ENCODE measurements around the gene AAR2. TPM values are rescaled to one million over a fixed set of nuclear protein-coding genes. Genes with fewer than 3 reads are reported as not detected.

AAR2 gene
- total RNA-seq, 1 donor from 2014 or later: 24.9 TPM

GRCh38 chr20:36216314-36217025 is 19.8 kb upstream of the AAR2 start:
- FAIRE-seq: no peak

GRCh38 chr20:36217226-36217625 is 19.1 kb upstream of the AAR2 start:
- FAIRE-seq (no peak), DNase-seq (ENCODE audit: low spot score in 2 of 2) (no peak)

More at GRCh38 chr20:36216314-36217025, 19.8 kb upstream of the AAR2 start:
- DNase-seq (ENCODE audit: low spot score in 2 of 2): no peak

- FAIRE-seq (no peak), DNase-seq (ENCODE audit: low spot score in 2 of 2) (no peak)
Observed at GRCh38 chr20:36218380-36219064, 17.8 kb upstream of the AAR2 start.

- no peak for FAIRE-seq
Observed at GRCh38 chr20:36219671-36220220, 16.5 kb upstream of the AAR2 start.

GRCh38 chr20:36225666-36226065 is 10.6 kb upstream of the AAR2 start:
- FAIRE-seq: no peak
- no peak for DNase-seq (ENCODE audit: low spot score in 2 of 2)

More at GRCh38 chr20:36219671-36220220, 16.5 kb upstream of the AAR2 start:
- DNase-seq (ENCODE audit: low spot score in 2 of 2): no peak

- DNase-seq (ENCODE audit: low spot score in 2 of 2) (no peak), FAIRE-seq (no peak)
Observed at GRCh38 chr20:36228770-36229169, 7.5 kb upstream of the AAR2 start.

- DNase-seq (ENCODE audit: low spot score in 2 of 2) (no peak), FAIRE-seq (no peak)
Observed at GRCh38 chr20:36230019-36230418, 6.3 kb upstream of the AAR2 start.

- no peak for FAIRE-seq
- no peak for DNase-seq (ENCODE audit: low spot score in 2 of 2)
Observed at GRCh38 chr20:36231331-36231730, 4.9 kb upstream of the AAR2 start.

- FAIRE-seq (no peak), DNase-seq (ENCODE audit: low spot score in 2 of 2) (no peak)
Observed at GRCh38 chr20:36234771-36235320, 1.4 kb upstream of the AAR2 start.

GRCh38 chr20:36236786-36237121 is 476 bp downstream of the AAR2 start:
- no peak for FAIRE-seq
- no peak for DNase-seq (ENCODE audit: low spot score in 2 of 2)

- FAIRE-seq (no peak), DNase-seq (ENCODE audit: low spot score in 2 of 2) (no peak)
Observed at GRCh38 chr20:36237477-36237876, 1.2 kb downstream of the AAR2 start.

- no peak for FAIRE-seq
- DNase-seq (ENCODE audit: low spot score in 2 of 2): no peak
Observed at GRCh38 chr20:36238153-36238552, 1.9 kb downstream of the AAR2 start.

GRCh38 chr20:36238760-36239159 is 2.5 kb downstream of the AAR2 start:
- no peak for DNase-seq (ENCODE audit: low spot score in 2 of 2)
- FAIRE-seq: no peak

- DNase-seq (ENCODE audit: low spot score in 2 of 2): no peak
- FAIRE-seq: no peak
Observed at GRCh38 chr20:36240076-36240475, 3.8 kb downstream of the AAR2 start.

GRCh38 chr20:36241678-36242077 is 5.4 kb downstream of the AAR2 start:
- no peak for FAIRE-seq
- no peak for DNase-seq (ENCODE audit: low spot score in 2 of 2)

GRCh38 chr20:36243726-36244125 is 7.4 kb downstream of the AAR2 start:
- FAIRE-seq (no peak), DNase-seq (ENCODE audit: low spot score in 2 of 2) (no peak)

GRCh38 chr20:36246401-36246800 is 10.1 kb downstream of the AAR2 start:
- FAIRE-seq (no peak), DNase-seq (ENCODE audit: low spot score in 2 of 2) (no peak)

GRCh38 chr20:36248836-36249235 is 12.6 kb downstream of the AAR2 start:
- FAIRE-seq (no peak), DNase-seq (ENCODE audit: low spot score in 2 of 2) (peak in 1 of 2 donors; percentile 14)

- no peak for FAIRE-seq
- no peak for DNase-seq (ENCODE audit: low spot score in 2 of 2)
Observed at GRCh38 chr20:36249450-36249849, 13.2 kb downstream of the AAR2 start.

GRCh38 chr20:36251426-36251825 is 15.1 kb downstream of the AAR2 start:
- DNase-seq (ENCODE audit: low spot score in 2 of 2) (no peak), FAIRE-seq (no peak)

- FAIRE-seq (no peak), DNase-seq (ENCODE audit: low spot score in 2 of 2) (no peak)
Observed at GRCh38 chr20:36252511-36252910, 16.2 kb downstream of the AAR2 start.

- DNase-seq (ENCODE audit: low spot score in 2 of 2): no peak
Observed at GRCh38 chr20:36253036-36253435, 16.8 kb downstream of the AAR2 start.

More at GRCh38 chr20:36253036-36253435, 16.8 kb downstream of the AAR2 start:
- FAIRE-seq: no peak

Data from frontal cortex (tissue), 4 donors.